HG03108 (cell line): ENCODE results near the gene FANCC.

Source experiments
- ATAC-seq: cut with Tn5 transposase; IDR thresholded peaks from one replicate; pipeline ENCODE4 v1.9.1; 2021; ENCODE audit warnings: moderate library complexity; ENCODE audit not compliant: unreplicated experiment

Gene FANCC

GRCh38 chr9:95053611-95054570 lies 263.6 kb downstream of the FANCC start:
- ATAC-seq, result no peak

DNA sequence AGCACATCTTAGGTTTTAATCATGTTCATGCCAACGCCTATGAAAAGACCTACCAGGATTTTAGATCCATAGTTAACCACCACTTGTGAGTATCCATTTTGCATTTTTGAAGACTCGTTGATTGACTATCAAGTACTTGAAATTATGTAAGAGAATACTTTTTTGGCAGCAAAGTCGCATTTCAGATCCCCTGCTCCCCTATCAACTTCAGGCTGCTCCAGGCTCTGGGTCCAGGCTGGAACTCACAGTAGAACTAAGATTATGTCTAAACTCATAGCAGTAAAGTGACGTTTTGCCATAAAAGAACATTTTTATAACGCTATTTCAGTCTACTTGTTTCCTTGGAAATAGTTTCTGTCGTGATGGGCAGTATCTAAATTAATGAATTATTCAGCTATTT lies 267.7 kb downstream of the FANCC start:
- no peak for ATAC-seq
